22Rv1 (cell line): ENCODE data around the gene USP34.

Experiments
- ZFX ChIP-seq: fragments of 450-650 bp; IDR thresholded peaks from 2 replicates; pipeline ENCODE4 v1.6.1; 2017; ENCODE audit warnings: antibody characterized with exemption, borderline replicate concordance
- TF ChIP-seq, protein P1 (sequence below): fragments of 450-650 bp; IDR thresholded peaks from 2 replicates; pipeline ENCODE4 v1.5.1; 2017; ENCODE audit warnings: mild to moderate bottlenecking

DNA sequence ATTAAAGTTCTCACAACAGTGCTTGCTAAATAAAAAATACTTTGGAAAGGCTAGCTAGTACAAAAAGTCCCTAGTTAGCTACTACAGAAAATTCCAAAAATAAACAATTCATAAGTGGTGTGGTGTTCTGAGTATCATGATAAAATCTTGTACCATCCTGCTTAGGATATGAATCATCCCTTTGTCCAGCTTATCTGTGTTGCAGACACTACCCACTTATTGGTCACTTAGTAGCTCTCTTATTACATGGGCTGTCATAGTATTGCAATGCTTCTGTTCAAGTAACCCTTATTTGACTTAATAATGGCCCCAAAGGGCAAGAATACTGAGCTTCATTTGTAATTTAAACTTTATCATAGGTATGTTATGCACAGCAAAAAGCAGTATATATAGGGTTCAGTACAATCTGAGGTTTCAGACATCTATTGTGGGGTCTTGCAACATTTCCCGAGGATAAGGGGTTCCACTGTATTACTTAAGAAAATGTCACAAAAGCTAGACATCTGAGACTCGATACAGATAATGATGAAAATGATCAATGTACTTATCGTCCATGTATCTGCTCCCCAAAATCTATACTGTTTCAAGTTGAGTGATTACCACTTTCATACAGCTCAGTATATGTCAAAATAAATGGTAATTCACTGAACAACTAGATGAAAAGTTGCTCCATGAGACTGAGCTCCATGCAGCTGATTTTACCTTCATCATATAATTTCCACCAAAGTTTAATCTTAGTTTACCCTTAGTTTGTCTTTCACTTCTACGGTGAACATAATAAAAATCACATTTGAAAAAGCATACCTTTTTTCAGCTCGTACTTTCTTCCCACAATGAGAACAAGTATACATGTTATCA, 215.1 kb downstream of the USP34 start:
- TF ChIP-seq, protein P1, sequence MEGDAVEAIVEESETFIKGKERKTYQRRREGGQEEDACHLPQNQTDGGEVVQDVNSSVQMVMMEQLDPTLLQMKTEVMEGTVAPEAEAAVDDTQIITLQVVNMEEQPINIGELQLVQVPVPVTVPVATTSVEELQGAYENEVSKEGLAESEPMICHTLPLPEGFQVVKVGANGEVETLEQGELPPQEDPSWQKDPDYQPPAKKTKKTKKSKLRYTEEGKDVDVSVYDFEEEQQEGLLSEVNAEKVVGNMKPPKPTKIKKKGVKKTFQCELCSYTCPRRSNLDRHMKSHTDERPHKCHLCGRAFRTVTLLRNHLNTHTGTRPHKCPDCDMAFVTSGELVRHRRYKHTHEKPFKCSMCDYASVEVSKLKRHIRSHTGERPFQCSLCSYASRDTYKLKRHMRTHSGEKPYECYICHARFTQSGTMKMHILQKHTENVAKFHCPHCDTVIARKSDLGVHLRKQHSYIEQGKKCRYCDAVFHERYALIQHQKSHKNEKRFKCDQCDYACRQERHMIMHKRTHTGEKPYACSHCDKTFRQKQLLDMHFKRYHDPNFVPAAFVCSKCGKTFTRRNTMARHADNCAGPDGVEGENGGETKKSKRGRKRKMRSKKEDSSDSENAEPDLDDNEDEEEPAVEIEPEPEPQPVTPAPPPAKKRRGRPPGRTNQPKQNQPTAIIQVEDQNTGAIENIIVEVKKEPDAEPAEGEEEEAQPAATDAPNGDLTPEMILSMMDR, result no peak
- no peak for TF ChIP-seq ZFX
